RWPE1 (cell line): ENCODE data around the gene MCOLN2.
A peak's percentile ranks its signal among the peaks of the same experiment; 100 is the strongest.

Experiments used
- CTCF ChIA-PET: fragments of 350-600 bp; sonication (Branson Sonifier 250); formaldehyde crosslinking; extraction: SDS; loops from one replicate; lab custom pipeline; 2021; lab: Yijun Ruan, JAX
- POLR2A ChIA-PET: fragments of 400-600 bp; formaldehyde crosslinking; extraction: SDS; loops from one replicate; lab custom pipeline; 2020; ENCODE audit warnings: antibody characterized with exemption; ENCODE audit not compliant: low non-redundant PET; lab: Yijun Ruan, JAX
- DNase-seq: peaks from one replicate; pipeline ENCODE4 v3.0.0; 2012; ENCODE audit warnings: low spot score
- H3K27ac ChIP-seq: fragments of 450-650 bp; 2 replicates; pipeline ENCODE4 v1.5.1; 2017
- TF ChIP-seq, protein P1 (sequence below): fragments of 450-650 bp; conservative IDR thresholded peaks from 2 replicates; pipeline ENCODE4 v1.5.1; 2017; ENCODE audit warnings: low read depth, mild to moderate bottlenecking

Gene MCOLN2

GRCh38 chr1:84949664-84950063 is 47.2 kb downstream of the MCOLN2 start:
- no peak overlapping the region for H3K27ac ChIP-seq
- TF ChIP-seq, protein P1, sequence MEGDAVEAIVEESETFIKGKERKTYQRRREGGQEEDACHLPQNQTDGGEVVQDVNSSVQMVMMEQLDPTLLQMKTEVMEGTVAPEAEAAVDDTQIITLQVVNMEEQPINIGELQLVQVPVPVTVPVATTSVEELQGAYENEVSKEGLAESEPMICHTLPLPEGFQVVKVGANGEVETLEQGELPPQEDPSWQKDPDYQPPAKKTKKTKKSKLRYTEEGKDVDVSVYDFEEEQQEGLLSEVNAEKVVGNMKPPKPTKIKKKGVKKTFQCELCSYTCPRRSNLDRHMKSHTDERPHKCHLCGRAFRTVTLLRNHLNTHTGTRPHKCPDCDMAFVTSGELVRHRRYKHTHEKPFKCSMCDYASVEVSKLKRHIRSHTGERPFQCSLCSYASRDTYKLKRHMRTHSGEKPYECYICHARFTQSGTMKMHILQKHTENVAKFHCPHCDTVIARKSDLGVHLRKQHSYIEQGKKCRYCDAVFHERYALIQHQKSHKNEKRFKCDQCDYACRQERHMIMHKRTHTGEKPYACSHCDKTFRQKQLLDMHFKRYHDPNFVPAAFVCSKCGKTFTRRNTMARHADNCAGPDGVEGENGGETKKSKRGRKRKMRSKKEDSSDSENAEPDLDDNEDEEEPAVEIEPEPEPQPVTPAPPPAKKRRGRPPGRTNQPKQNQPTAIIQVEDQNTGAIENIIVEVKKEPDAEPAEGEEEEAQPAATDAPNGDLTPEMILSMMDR, result no peak
- POLR2A ChIA-PET, result no interaction called here
- DNase-seq, result no peak
- CTCF ChIA-PET, result interaction anchor here (0.7 kb wide), 2 partner anchors 99 to 310 kb away, joined by 3 to 4 read pairs; partner anchors contain the start of gene MCOLN3

DNA sequence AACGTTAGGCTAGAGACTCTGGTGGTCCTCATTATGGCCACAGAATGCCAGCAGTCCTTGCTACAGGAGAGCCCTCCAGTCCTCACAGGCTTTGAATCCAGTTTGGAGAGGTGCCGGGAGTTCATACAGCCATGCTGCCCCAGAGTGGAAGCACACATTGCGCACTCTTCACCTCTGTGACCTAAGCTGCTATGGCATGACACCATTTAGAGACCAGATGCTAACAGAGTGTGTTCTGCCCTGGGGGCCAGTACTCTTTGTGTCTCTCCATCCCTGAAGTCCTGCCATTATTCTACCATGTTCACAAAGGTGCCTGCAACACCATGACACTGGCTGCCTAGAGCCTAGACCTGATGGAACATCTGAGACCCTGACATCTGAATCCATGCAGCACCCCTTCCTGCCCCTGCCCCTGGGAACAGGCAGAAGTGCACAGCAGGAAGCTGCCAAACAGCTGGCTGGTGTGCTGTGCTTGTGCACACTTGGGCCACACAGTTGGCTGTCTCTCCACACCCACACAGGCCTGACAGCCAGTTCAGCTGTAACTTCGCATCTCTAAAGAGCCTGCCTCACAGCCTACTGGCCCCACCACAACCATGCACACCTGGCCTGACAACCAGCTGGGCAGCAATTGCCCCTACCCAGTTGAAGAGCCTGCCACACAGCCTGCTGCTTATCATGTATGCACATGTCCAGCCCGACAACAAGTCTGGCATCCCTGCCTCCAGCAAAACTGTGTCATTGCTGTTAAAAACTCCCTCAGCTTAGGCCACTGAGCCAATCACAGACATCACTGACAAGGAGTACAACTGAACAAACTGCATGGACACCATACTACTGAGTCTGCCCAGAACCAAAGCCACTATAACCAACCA is 49.1 kb downstream of the MCOLN2 start:
- ChIA-PET CTCF (interaction anchor here (0.6 to 0.9 kb wide), 2 partner anchors 23 to 311 kb away, joined by 3 to 4 read pairs; partner anchors contain the start of gene C1orf52), POLR2A (no interaction called here)
- no peak overlapping the region for H3K27ac ChIP-seq
- TF ChIP-seq, protein P1, result no peak
- DNase-seq, result no peak

DNA sequence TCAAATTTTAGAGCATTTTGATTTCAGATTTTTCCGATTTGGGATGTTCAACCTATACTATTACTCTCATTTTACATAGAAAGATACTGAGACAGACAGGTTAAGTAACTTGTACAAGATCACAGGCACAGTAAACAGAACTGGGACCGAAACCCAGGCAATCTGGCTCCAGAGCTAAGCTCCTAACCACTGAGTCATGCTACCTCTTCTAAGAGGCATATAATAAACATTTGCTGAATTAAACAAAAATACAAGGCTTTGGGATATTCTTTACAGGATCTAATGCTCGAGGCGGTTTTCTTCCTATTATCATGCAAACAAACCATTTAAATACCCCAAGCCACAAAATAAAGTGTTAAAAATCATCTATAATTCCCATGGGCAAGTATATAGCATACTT is 50.3 kb downstream of the MCOLN2 start:
- CTCF ChIA-PET, result no interaction called here
- H3K27ac ChIP-seq, result no peak overlapping the region
- DNase-seq, result no peak
- POLR2A ChIA-PET, result no interaction called here
- TF ChIP-seq, protein P1, result no peak

DNA sequence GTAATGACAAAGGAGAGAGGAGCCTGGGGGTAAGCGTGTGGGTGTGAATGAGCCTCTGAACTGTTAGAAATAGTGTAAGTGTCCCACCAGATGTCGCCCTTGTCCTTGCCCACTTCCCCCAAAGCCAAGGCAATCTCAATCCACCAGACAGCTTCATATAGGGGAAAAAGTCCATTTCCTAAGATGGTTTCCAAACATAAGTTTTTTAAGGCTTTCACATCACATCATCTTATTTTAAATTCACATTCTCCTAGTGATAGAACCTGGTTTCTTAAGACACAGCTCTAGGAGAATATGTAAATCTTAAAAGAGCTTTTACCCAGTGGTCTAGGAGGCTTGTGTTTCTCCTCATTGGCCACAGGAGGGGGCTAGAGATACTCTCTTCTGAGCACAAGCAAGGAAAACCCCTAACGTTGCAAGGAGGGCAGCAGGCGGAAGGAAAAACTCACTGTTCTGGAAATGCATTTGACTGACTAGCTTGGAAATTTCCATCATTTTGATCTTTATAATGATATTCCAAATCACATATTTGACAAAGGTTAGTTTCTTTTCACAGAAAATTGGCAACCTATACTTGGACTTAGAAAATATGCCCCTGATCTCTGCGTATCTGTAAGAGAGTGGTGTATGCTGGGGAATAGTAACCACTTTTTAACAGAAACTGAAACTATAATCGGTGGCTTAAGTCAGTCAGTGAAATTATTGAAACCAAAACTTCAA is 52.0 kb downstream of the MCOLN2 start:
- ChIA-PET POLR2A (no interaction called here), CTCF (interaction anchor here (0.5 to 1.3 kb wide), 28 partner anchors 8 to 670 kb away, joined by 3 to 16 read pairs (median 4); partner anchors contain the start of genes C1orf52 and MCOLN3)
- no peak overlapping the region for H3K27ac ChIP-seq

DNA sequence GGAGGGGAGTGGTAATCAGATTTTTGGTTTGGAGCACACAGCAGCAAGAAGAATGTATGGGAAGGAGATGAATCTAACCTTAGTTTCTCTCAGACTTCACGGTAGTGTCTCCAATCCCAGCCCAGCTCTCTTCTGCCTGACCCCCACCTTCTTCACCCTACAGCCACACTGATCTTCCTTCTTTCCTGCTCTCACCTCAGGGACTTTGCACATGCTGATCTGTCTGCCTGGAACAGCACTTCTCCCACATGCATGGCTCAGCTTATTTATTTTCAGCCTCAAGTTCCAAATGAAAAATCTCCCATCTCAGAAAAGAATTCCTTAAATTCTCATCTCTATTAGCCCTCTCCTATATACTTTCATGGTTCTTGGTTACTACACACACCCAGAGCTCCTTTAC is 55.1 kb downstream of the MCOLN2 start:
- ChIA-PET POLR2A (no interaction called here), CTCF (no interaction called here)
- TF ChIP-seq, protein P1, result no peak
- H3K27ac ChIP-seq, result no peak overlapping the region
- DNase-seq, result no peak

More for the DNA sequence above, 52.0 kb downstream of the MCOLN2 start:
- TF ChIP-seq, protein P1, result peak; percentile 94
- DNase-seq, result peak; percentile 74

DNA sequence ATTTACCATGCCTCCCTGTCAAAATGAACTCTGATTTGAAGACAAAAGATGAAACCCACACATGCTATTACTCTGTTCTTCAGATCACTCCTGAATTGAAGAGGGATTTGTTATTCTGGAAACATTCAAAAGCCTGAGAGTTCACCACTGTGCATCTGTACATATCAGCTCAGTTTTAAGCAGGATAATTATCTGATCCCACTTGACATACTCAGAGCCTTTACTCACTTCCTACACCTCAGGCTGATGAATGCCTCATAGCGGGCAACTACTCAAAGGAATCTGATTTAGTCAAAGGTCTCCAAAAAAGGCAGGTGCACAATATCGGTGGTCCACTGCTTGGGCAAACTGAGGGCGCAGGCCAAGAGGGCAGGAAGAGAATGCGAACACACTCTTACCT is 56.4 kb downstream of the MCOLN2 start:
- no peak overlapping the region for H3K27ac ChIP-seq
- ChIA-PET CTCF (no interaction called here), POLR2A (no interaction called here)
- DNase-seq, result no peak
- TF ChIP-seq, protein P1, result no peak
